K562 (cell line): ENCODE results near the gene CACNA1A. TPM values are rescaled to one million over a fixed set of nuclear protein-coding genes. Genes with fewer than 3 reads are reported as not detected.

ENCODE experiments used
- CREB5 ChIP-seq: fragments of 250-450 bp; sonication (Bioruptor Pico); IDR thresholded peaks from 2 replicates; pipeline ENCODE4 v1.5.0; 2020; ENCODE audit warnings: mild to moderate bottlenecking
- ETV6 ChIP-seq, 3 experiments: fragments of 150-350 bp in 1 of 3; sonication (generic) in 1 of 3; formaldehyde crosslinking in 1 of 3; IDR thresholded peaks; 2 replicates each; pipeline versions ENCODE4 v1.6.1 to v1.8.0; 2014 to 2022; ENCODE audit warnings: borderline replicate concordance in 2 of 3, low read depth in 2 of 3, antibody characterized with exemption in 1 of 3, low read length in 1 of 3, mild to moderate bottlenecking in 1 of 3, missing genetic modification reagents in 1 of 3
- FOS ChIP-seq: IDR thresholded peaks from 3 replicates; pipeline ENCODE4 v1.6.1; 2011; ENCODE audit not compliant: insufficient read length; ENCODE audit errors: extremely low read depth
- FOXA1 ChIP-seq: fragments of 450-650 bp; IDR thresholded peaks from 2 replicates; pipeline ENCODE4 v1.6.1; 2016; ENCODE audit warnings: mild to moderate bottlenecking, borderline replicate concordance
- FOXJ3 ChIP-seq: sonication (generic); formaldehyde crosslinking; IDR thresholded peaks from 2 replicates; pipeline ENCODE4 v1.4.0; 2020; ENCODE audit warnings: mild to moderate bottlenecking, missing genetic modification reagents
- GABPA ChIP-seq: fragments of 200-800 bp; sonication (Bioruptor generic); conservative IDR thresholded peaks from 2 replicates; pipeline ENCODE4 v1.6.1; 2016; ENCODE audit warnings: low read depth, missing genetic modification characterization, missing compliant biosample characterization
- JUN ChIP-seq, 2 experiments: sonication (generic) in 1 of 2; formaldehyde crosslinking in 1 of 2; IDR thresholded peaks; 2 replicates each; pipeline versions ENCODE4 v1.6.1 to v1.8.0; 2012 to 2022; ENCODE audit warnings: borderline replicate concordance in 2 of 2, mild to moderate bottlenecking in 2 of 2, improper control_type of control experiment in 1 of 2, low read depth in 1 of 2, low read length in 1 of 2, missing genetic modification reagents in 1 of 2
- L3MBTL2 ChIP-seq: fragments of 450-650 bp; IDR thresholded peaks from 2 replicates; pipeline ENCODE4 v1.6.1; 2016; ENCODE audit warnings: mild to moderate bottlenecking, moderate library complexity
- MAZ ChIP-seq, 2 experiments: fragments of 450-650 bp in 1 of 2; sonication (generic) in 1 of 2; formaldehyde crosslinking; IDR thresholded peaks in 1 of 2; conservative IDR thresholded peaks in 1 of 2; 2 replicates each; pipeline versions ENCODE4 v1.4.0 to v1.5.0; 2020; ENCODE audit warnings: mild to moderate bottlenecking in 1 of 2, missing genetic modification reagents in 1 of 2
- MIER1 ChIP-seq: fragments of 450-650 bp; IDR thresholded peaks from 2 replicates; pipeline ENCODE4 v1.6.1; 2016; ENCODE audit warnings: antibody characterized with exemption, mild to moderate bottlenecking, low read depth
- MYBL2 ChIP-seq, 2 experiments: fragments of 450-650 bp in 1 of 2; sonication (generic) in 1 of 2; formaldehyde crosslinking in 1 of 2; IDR thresholded peaks; 2 replicates each; pipeline versions ENCODE4 v1.6.1 to v1.8.1; 2017 to 2022; ENCODE audit warnings: borderline replicate concordance in 1 of 2, inconsistent platforms in 1 of 2, low read depth in 1 of 2, mild to moderate bottlenecking in 1 of 2, missing genetic modification reagents in 1 of 2, moderate library complexity in 1 of 2
- NFIC ChIP-seq: fragments of 450-650 bp; IDR thresholded peaks from 2 replicates; pipeline ENCODE4 v1.6.1; 2017; ENCODE audit warnings: mild to moderate bottlenecking, inconsistent platforms
- POLR2A ChIP-seq: fragments of 450-650 bp; conservative IDR thresholded peaks from 2 replicates; pipeline ENCODE4 v1.6.1; 2016
- RFX7 ChIP-seq: fragments of 250-450 bp; sonication (Bioruptor Pico); IDR thresholded peaks from 2 replicates; pipeline ENCODE4 v1.5.1; 2021; ENCODE audit warnings: mild to moderate bottlenecking
- SP2 ChIP-seq: IDR thresholded peaks from 2 replicates; pipeline ENCODE4 v1.6.1; 2011; ENCODE audit warnings: mild to moderate bottlenecking, low read depth, low read length, moderate library complexity; ENCODE audit not compliant: poor library complexity, severe bottlenecking; ENCODE audit errors: extremely low read depth
- SPI1 ChIP-seq: IDR thresholded peaks from 2 replicates; pipeline ENCODE4 v1.6.1; 2011; ENCODE audit warnings: low read depth, low read length, control low read depth, borderline replicate concordance
- TBP ChIP-seq: optimal IDR thresholded peaks from 2 replicates; pipeline ENCODE3; 2011; ENCODE audit warnings: low read depth, low read length, improper control_type of control experiment
- TCF15 ChIP-seq: fragments of 250-450 bp; sonication (Bioruptor Pico); IDR thresholded peaks from 2 replicates; pipeline ENCODE4 v1.8.0; 2022; ENCODE audit warnings: moderate library complexity, mild to moderate bottlenecking, inconsistent platforms
- ZNF12 ChIP-seq: sonication (generic); formaldehyde crosslinking; IDR thresholded peaks from 2 replicates; pipeline ENCODE4 v1.4.0; 2020; ENCODE audit warnings: mild to moderate bottlenecking, missing genetic modification reagents
- ZNF324 ChIP-seq: fragments of 250-450 bp; sonication (Bioruptor Pico); IDR thresholded peaks from 2 replicates; pipeline ENCODE4 v1.4.0; 2020; ENCODE audit warnings: mild to moderate bottlenecking
- ZNF354B ChIP-seq: fragments of 250-450 bp; sonication (Bioruptor Pico); IDR thresholded peaks from 2 replicates; pipeline ENCODE4 v1.4.0; 2020
- ZNF584 ChIP-seq: fragments of 200-800 bp; sonication (Bioruptor generic); IDR thresholded peaks from 2 replicates; pipeline ENCODE4 v1.6.1; 2016; ENCODE audit warnings: low read depth, mild to moderate bottlenecking, missing genetic modification characterization, missing compliant biosample characterization
- ZNF778 ChIP-seq: fragments of 450-650 bp; formaldehyde crosslinking; IDR thresholded peaks from 2 replicates; pipeline ENCODE4 v1.4.0; 2020; ENCODE audit warnings: mild to moderate bottlenecking, moderate library complexity
- ZNF79 ChIP-seq: fragments of 250-450 bp; sonication (Bioruptor Pico); IDR thresholded peaks from 2 replicates; pipeline ENCODE4 v1.4.0; 2020; ENCODE audit warnings: low read depth, mild to moderate bottlenecking, moderate library complexity
- polyA plus RNA-seq, 8 experiments: library from polyadenylated mRNA; depleted of rRNA in 4 of 8; stranded (reverse) in 5 of 8; unstranded in 3 of 8; fragments of >200 nt; fragmentation: Nextera tagmentation in 2 of 8; fragmentation: Illumina TruSeq in 1 of 8; extraction: Ambion mirVana in 2 of 8; extraction: Trizol in 1 of 8; gene quantifications; 2 replicates each; pipeline versions ENCODE4 v1.2.1 to v1.2.3, GENCODE V29; 2011 to 2014; ENCODE audit warnings: inconsistent platforms in 1 of 8, missing spikeins in 1 of 8
- total RNA-seq, 7 experiments: library from RNA; depleted of rRNA in 6 of 7; stranded (reverse); fragments of >200 nt in 6 of 7; fragmentation: Illumina TruSeq in 2 of 7; extraction: Trizol in 2 of 7; gene quantifications; 2 replicates each; pipeline versions ENCODE4 v1.2.1 to v1.2.3, GENCODE V29; 2011 to 2021; ENCODE audit warnings: low replicate concordance in 1 of 7

The CACNA1A gene
- total and polyA plus RNA-seq, 9 of the 15 experiments (the other 6 are each of a cell fraction or from before 2014, with no cell fraction given): 0.03 to 0.20 (median 0.09) TPM; not detected in 1

- TF ChIP-seq ETV6 (IDR thresholded peaks at IDR 0.05; ENCODE audit: borderline replicate concordance in 1 of 2, low read depth in 2 of 2, low read length in 1 of 2): no peak
- no peak for TF ChIP-seq ETV6 (CRISPR knock-in tag; IDR thresholded peaks at IDR 0.05; ENCODE audit: borderline replicate concordance)
- no peak for TF ChIP-seq MYBL2 (IDR thresholded peaks at IDR 0.05; ENCODE audit: low read depth)
- no peak for TF ChIP-seq MYBL2 (CRISPR knock-in tag; IDR thresholded peaks at IDR 0.05; ENCODE audit: borderline replicate concordance)
- TF ChIP-seq L3MBTL2: peak; percentile 70; the same call in 1 of the 2 replicates
- 0 out of 2 replicates have a peak, but pooled peaks have one; percentile 48 for TF ChIP-seq TCF15 (CRISPR knock-in tag)
- peak; percentile 49 for TF ChIP-seq ZNF12 (CRISPR knock-in tag)
- peak; percentile 51; the same call in 1 of the 2 replicates for TF ChIP-seq ZNF79 (CRISPR knock-in tag)
- TF ChIP-seq SPI1: 0 out of 2 replicates have a peak, but pooled peaks have one; percentile 2
- TF ChIP-seq ZNF584 (CRISPR knock-in tag): 0 out of 2 replicates have a peak, but pooled peaks have one; percentile 2
- TF ChIP-seq FOXJ3 (CRISPR knock-in tag): no peak
- TF ChIP-seq GABPA (tag): peak; percentile 48; the same call in 1 of the 2 replicates
- TF ChIP-seq ZNF324 (CRISPR knock-in tag): no peak
- TF ChIP-seq ZNF354B: no peak
- TF ChIP-seq MAZ (CRISPR knock-in tag; conservative IDR thresholded peaks at IDR 0.05 in 1 of 2, IDR thresholded peaks at IDR 0.05 in 1 of 2): peak; percentile 82 to 83; a peak in 3 of 4 replicates
- peak; percentile 45; the same call in 1 of the 2 replicates for TF ChIP-seq CREB5 (CRISPR knock-in tag)
- no peak; the same call in 1 of the 2 replicates for TF ChIP-seq MIER1
- TF ChIP-seq ZNF778 (CRISPR knock-in tag): no peak
- TF ChIP-seq TBP: no peak
- TF ChIP-seq SP2: no peak
- no peak for TF ChIP-seq FOS
- 0 out of 2 replicates have a peak, but pooled peaks have one; percentile 33 for TF ChIP-seq RFX7 (CRISPR knock-in tag)
- TF ChIP-seq JUN (IDR thresholded peaks at IDR 0.05; ENCODE audit: borderline replicate concordance, low read depth, low read length): peak; percentile 24; the same call in 1 of the 2 replicates
- no peak; the same call in 1 of the 2 replicates for TF ChIP-seq JUN (CRISPR knock-in tag; IDR thresholded peaks at IDR 0.05; ENCODE audit: borderline replicate concordance)
- peak; percentile 33; the same call in 1 of the 2 replicates for TF ChIP-seq NFIC
- no peak for TF ChIP-seq FOXA1
- TF ChIP-seq POLR2A: peak; percentile 85
Measured at GRCh38 chr19:13162724-13163608, 343.3 kb downstream of the CACNA1A start (continued).
